SH-SY5Y (cell line): ENCODE data around the gene UBL7.

Experiments
- GATA2 ChIP-seq: IDR thresholded peaks from 2 replicates; pipeline ENCODE4 v1.6.1; 2011; ENCODE audit warnings: mild to moderate bottlenecking, low read depth, low read length
- GATA3 ChIP-seq: IDR thresholded peaks from 2 replicates; pipeline ENCODE4 v1.6.1; 2011; ENCODE audit warnings: low read depth, mild to moderate bottlenecking, low read length, moderate library complexity

DNA sequence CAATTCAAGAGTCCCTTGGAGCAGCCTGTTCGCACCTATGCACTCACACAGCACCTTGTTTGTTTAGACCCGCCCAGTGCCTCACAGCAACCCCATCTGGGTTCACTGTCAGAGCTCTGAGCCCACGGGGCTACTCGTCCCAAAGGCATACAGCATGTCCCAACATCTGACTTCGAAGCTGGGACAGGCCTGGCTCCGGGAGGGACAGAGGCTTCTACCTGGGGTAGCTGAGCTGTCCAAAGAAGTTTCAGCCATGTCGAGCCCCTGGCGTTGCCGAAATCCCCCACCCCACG, 64.9 kb downstream of the UBL7 start:
- TF ChIP-seq GATA2 (no peak), GATA3 (no peak)
